Body of pancreas (tissue), 4 donors: ENCODE results near the gene ATXN3. TPM values are rescaled to one million over a fixed set of nuclear protein-coding genes. Genes with fewer than 3 reads are reported as not detected.

Experiments
- ATAC-seq: fragments of 150-250 bp; one replicate; pipeline ENCODE4 v1.9.1; 2016
- DNase-seq, 4 donors: peaks; one replicate each; pipeline ENCODE4 v3.0.0-alpha.2; 2019
- H3K27ac ChIP-seq, 4 donors: fragments of 200-600 bp; sonication (generic); 1 replicate in 3 of 4; 2 replicates in 1 of 4; pipeline versions ENCODE4 v1.5.1 to v1.6.1; 2016 to 2019; ENCODE audit warnings: mild to moderate bottlenecking in 1 of 4, mixed read lengths in 1 of 4, moderate library complexity in 1 of 4
- H3K27me3 ChIP-seq, 2 donors: fragments of 200-600 bp; sonication (generic); one replicate each; pipeline ENCODE4 v1.6.0; 2016; ENCODE audit warnings: mild to moderate bottlenecking in 1 of 2
- H3K36me3 ChIP-seq, 2 donors: fragments of 200-600 bp; sonication (generic); replicated peaks in 1 of 2; 2 replicates each; pipeline ENCODE4 v1.5.1; 2016; ENCODE audit warnings: low read depth in 2 of 2; ENCODE audit not compliant: insufficient read depth in 1 of 2
- H3K4me1 ChIP-seq: fragments of 200-600 bp; sonication (generic); one replicate; pipeline ENCODE4 v1.6.0; 2016
- H3K4me3 ChIP-seq, 2 donors: fragments of 200-600 bp; sonication (generic); 1 replicate in 1 of 2; 2 replicates in 1 of 2; pipeline ENCODE4 v1.5.1; 2016 to 2019
- H3K9me3 ChIP-seq, 3 donors: fragments of 200-600 bp; sonication (generic); 1 replicate in 2 of 3; 2 replicates in 1 of 3; pipeline ENCODE4 v1.5.1; 2016
- POLR2A ChIP-seq, 3 donors: fragments of 450-650 bp; IDR thresholded peaks; one replicate each; pipeline ENCODE4 v1.6.1; 2016; ENCODE audit warnings: antibody characterized with exemption in 3 of 3, mild to moderate bottlenecking in 2 of 3
- WGBS, 2 donors: methylation state at CpG; one replicate each; pipeline ENCODE4 v1.1.5; 2017; 5-methylcytosine and 5-hydroxymethylcytosine counted together
- intact Hi-C: fragments of 100-400 bp; cut with DNase I; formaldehyde crosslinking; loops from one replicate; pipeline ENCODE4 v1.15.1; 2023
- total RNA-seq, 2 donors: library from RNA; depleted of rRNA; stranded (reverse); fragments of >200 nt; gene quantifications; one replicate each; pipeline ENCODE4 v1.1.0, GENCODE V29; 2016
- TF ChIP-seq, protein P1 (sequence below), 7 experiments: fragments of 450-650 bp in 4 of 7; fragments of 200-600 bp in 3 of 7; sonication (generic) in 3 of 7; IDR thresholded peaks; one replicate each; pipeline ENCODE4 v1.5.1; 2016 to 2019; ENCODE audit warnings: antibody characterized with exemption in 7 of 7

The ATXN3 gene
- total RNA-seq, 2 donors from 2014 or later, result 5.9 to 16.1 TPM

DNA sequence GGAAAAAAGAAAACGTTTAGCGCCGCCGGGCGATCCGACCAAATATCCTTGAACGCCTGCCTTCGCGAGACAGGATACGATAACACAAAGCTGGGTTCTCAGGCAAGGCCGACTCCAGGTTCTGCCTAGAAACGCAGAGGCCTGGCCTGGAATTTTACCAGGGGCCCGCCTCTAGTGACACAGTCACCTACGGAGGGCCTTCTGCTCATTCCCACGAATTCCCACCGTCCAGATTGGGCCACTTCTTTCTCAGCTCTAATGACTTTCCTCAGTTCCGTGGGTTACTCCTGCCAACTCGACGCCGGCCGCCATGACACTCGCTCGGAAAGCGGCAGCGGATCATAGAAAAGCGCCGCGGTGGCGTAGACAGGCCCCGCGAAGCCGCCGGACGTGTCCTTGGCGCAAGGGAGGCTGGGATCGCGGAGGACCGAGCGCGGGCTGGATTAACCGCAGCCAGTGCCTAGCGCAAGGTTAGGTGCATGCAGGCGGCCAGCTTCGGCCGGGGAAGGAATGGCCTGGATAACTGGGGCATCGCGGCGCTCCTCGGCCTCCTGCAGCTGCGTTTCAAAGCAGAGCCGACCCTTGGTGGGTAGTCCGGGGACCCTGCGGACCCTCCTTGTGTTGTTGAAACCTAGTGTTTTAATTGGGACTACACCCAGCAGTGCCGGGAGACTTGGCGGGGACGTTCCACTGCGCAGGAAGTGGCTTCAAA is 66.5 kb downstream of the ATXN3 start, which contains the start of gene TRIP11:
Gene TRIP11 (minus strand): TSS at position 341 of the 712 bp plus-strand sequence. CDS start 374 bp downstream, outside the sequence.
- Histone ChIP-seq H3K4me1 (peaks cover 42% of the 10 kb centered on the region), H3K4me3 (peak within 1 kb of the TSS; percentile 33 to 55), H3K9me3 (no peaks in the 10 kb centered on the region), H3K27me3 (no peaks in the 10 kb centered on the region), H3K36me3 (no peaks in the 10 kb centered on the region), H3K27ac (peak within 1 kb of the TSS; percentile 85 to 96 (median 93))
- WGBS, 2 donors, result 0 to 1% methylated on average over 21 to 57 of the region's 57 CpGs
- peak; percentile 89 to 95 (median 93) for TF ChIP-seq POLR2A (IDR thresholded peaks at IDR 0.05)
- TF ChIP-seq, protein P1, sequence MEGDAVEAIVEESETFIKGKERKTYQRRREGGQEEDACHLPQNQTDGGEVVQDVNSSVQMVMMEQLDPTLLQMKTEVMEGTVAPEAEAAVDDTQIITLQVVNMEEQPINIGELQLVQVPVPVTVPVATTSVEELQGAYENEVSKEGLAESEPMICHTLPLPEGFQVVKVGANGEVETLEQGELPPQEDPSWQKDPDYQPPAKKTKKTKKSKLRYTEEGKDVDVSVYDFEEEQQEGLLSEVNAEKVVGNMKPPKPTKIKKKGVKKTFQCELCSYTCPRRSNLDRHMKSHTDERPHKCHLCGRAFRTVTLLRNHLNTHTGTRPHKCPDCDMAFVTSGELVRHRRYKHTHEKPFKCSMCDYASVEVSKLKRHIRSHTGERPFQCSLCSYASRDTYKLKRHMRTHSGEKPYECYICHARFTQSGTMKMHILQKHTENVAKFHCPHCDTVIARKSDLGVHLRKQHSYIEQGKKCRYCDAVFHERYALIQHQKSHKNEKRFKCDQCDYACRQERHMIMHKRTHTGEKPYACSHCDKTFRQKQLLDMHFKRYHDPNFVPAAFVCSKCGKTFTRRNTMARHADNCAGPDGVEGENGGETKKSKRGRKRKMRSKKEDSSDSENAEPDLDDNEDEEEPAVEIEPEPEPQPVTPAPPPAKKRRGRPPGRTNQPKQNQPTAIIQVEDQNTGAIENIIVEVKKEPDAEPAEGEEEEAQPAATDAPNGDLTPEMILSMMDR (IDR thresholded peaks at IDR 0.05), result peak in 3 of 7 experiments; percentile 6 to 22 (median 7)
- intact Hi-C loops, result no loop called here
- peak; percentile 93 to 97 (median 94) for DNase-seq
- peak; percentile 94 for ATAC-seq

DNA sequence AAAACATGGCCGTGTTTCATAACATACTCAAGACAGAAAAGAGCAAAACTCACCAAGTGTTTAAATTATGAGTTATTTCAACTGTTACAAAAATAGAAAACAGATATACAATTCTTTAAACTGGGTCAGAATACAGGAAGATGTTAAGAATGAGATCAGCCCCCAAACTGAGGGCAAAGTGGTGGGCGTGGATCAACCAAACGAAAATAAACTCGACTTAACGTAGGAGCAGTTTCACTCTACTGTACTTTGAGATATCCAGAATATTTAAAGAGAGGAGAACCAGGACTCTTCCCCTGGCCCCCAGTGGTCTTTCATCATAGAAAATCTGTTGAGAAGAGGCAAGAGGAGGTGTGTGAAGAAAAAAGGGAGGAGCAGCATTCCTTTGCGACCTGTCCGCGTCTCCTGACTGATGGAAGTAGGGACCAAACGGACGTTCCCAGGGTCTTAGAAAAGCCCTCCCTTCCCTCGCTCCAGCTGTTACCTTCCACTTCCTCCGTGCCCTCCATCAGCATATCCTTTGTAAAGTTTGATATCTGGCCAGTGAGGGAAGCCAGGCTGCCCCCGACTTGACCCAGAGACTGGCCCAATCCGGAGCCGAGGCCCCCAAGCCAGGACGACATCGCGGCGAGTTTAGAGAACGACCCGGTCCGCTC is 67.2 kb downstream of the ATXN3 start:
- ATAC-seq, result peak; percentile 34
- intact Hi-C loops, result no loop called here
- peak in 3 of 4 donors; percentile 52 to 68 (median 54) for DNase-seq
- Histone ChIP-seq H3K27me3 (no peaks in the 10 kb centered on the region), H3K4me3 (peak overlapping the region; percentile 33 to 55), H3K4me1 (peaks cover 49% of the 10 kb centered on the region), H3K9me3 (no peaks in the 10 kb centered on the region), H3K27ac (peak overlapping the region; percentile 85 to 96 (median 93)), H3K36me3 (no peaks in the 10 kb centered on the region)
- WGBS, 2 donors, result 0% methylated on average over 22 of the region's 22 CpGs
- TF ChIP-seq, protein P1 (IDR thresholded peaks at IDR 0.05), result no peak
- TF ChIP-seq POLR2A (IDR thresholded peaks at IDR 0.05), result no peak

DNA sequence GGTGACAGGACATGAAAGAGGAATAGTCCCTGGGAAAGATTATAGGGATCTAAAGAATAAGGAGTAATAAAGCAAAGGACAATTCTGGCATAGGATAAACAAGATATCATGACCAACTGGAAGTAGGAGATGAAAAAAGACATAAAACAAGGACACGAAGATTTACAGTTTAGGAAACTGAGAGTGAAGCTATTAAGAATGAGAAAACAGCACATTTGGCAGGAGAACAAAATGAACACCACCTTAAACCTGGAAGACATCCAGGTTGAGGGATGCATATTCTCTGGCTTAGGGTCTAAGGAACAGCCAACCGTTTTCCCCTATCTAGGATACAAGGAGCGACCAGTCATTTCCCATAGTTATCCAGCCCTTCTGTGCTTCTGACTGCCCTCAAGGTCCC is 68.4 kb downstream of the ATXN3 start:
- peaks cover 61% of the 10 kb centered on the region for H3K4me1 ChIP-seq
- intact Hi-C loops, result no loop called here
- peak overlapping the region; percentile 26 to 96 (median 68) for H3K27ac ChIP-seq
- H3K4me3 ChIP-seq, result peak overlapping the region in 1 of 2 donors; percentile 55
- H3K27me3 ChIP-seq, result no peaks in the 10 kb centered on the region
- H3K9me3 ChIP-seq, result no peaks in the 10 kb centered on the region
- ATAC-seq (no peak), DNase-seq (no peak)
- TF ChIP-seq POLR2A (IDR thresholded peaks at IDR 0.05), result no peak
- TF ChIP-seq, protein P1 (IDR thresholded peaks at IDR 0.05), result no peak
- no peaks in the 10 kb centered on the region for H3K36me3 ChIP-seq
- WGBS, 2 donors, result 12% methylated on average over 3 of the region's 3 CpGs

DNA sequence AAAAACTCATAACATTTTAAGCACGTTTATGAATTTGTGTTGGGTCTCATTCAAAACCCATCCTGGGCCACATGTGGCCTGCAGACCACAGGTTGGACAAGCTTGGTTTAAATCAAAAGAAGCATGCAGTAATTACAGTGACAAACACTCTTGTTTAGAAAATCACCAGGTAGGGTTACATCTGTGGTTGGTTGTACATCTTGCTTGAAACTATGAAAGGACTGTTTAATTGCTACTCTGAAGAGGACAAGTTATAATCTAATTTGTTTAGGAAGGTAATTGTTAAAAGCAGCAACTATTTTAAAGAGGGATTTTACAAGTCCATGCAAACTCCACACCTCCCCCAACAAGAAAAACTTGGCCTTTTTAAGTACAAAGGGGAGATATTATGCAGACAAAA is 70.5 kb downstream of the ATXN3 start:
- no peak for DNase-seq
- intact Hi-C loops, result no loop called here
- no peaks in the 10 kb centered on the region for H3K9me3 ChIP-seq
- WGBS, 2 donors, result 7 to 19% methylated on average over 1 of the region's 1 CpG
- TF ChIP-seq POLR2A (IDR thresholded peaks at IDR 0.05), result no peak
- TF ChIP-seq, protein P1 (IDR thresholded peaks at IDR 0.05), result no peak
- peak overlapping the region; percentile 13 to 96 (median 67) for H3K27ac ChIP-seq
- peaks cover 59% of the 10 kb centered on the region for H3K4me1 ChIP-seq
- peaks cover 0 to 3% of the 10 kb centered on the region in 2 donors for H3K36me3 ChIP-seq
- H3K27me3 ChIP-seq, result no peaks in the 10 kb centered on the region
- no peak for ATAC-seq
- H3K4me3 ChIP-seq, result no peak overlapping the region
